Prostate gland (tissue), 2 donors: ENCODE measurements around the gene MAPKAPK3. TPM values are rescaled to one million over a fixed set of nuclear protein-coding genes. Genes with fewer than 3 reads are reported as not detected.

Experiments used
- DNase-seq: peaks from one replicate; pipeline ENCODE4 v3.0.0-alpha.2; 2019; ENCODE audit warnings: low spot score
- H3K27ac ChIP-seq, 2 donors: fragments of 200-600 bp; sonication (generic); 2 replicates each; pipeline ENCODE4 v1.5.1; 2017 to 2019
- H3K27me3 ChIP-seq: fragments of 200-600 bp; sonication (generic); replicated peaks from 2 replicates; pipeline ENCODE4 v1.5.1; 2019; ENCODE audit not compliant: insufficient read depth
- H3K36me3 ChIP-seq, 2 donors: fragments of 200-600 bp; sonication (generic); 1 replicate in 1 of 2; 2 replicates in 1 of 2; pipeline versions ENCODE4 v1.5.1 to v1.8.1; 2017 to 2019
- H3K4me1 ChIP-seq: fragments of 200-600 bp; sonication (generic); replicated peaks from 2 replicates; pipeline ENCODE4 v1.5.1; 2019
- H3K4me3 ChIP-seq, 2 donors: fragments of 200-600 bp; sonication (generic); 2 replicates each; pipeline ENCODE4 v1.5.1; 2017 to 2019
- H3K9me3 ChIP-seq: fragments of 200-600 bp; sonication (generic); 2 replicates; pipeline ENCODE4 v1.5.1; 2017
- POLR2A ChIP-seq: fragments of 450-650 bp; IDR thresholded peaks from one replicate; pipeline ENCODE4 v1.6.1; 2016; ENCODE audit warnings: antibody characterized with exemption, mild to moderate bottlenecking
- POLR2AphosphoS5 ChIP-seq: sonication (generic); formaldehyde crosslinking; IDR thresholded peaks from one replicate; pipeline ENCODE4 v1.6.1; 2017; ENCODE audit warnings: antibody characterized with exemption
- WGBS: methylation state at CpG from one replicate; pipeline ENCODE4 v1.1.5; 2018; 5-methylcytosine and 5-hydroxymethylcytosine counted together
- intact Hi-C: fragments of 100-400 bp; cut with DNase I; formaldehyde crosslinking; loops from one replicate; pipeline ENCODE4 v1.14.2; 2022
- total RNA-seq, 2 donors: library from RNA; depleted of rRNA; stranded (reverse); fragments of >200 nt; gene quantifications; one replicate each; pipeline ENCODE4 v1.1.0, GENCODE V29; 2016
- TF ChIP-seq, protein P1 (sequence below), 4 experiments: fragments of 200-600 bp in 2 of 4; fragments of 450-650 bp in 2 of 4; sonication (generic) in 2 of 4; IDR thresholded peaks; 1 replicate in 3 of 4; 2 replicates in 1 of 4; pipeline ENCODE4 v1.5.1; 2016 to 2019; ENCODE audit warnings: antibody characterized with exemption in 4 of 4, mild to moderate bottlenecking in 2 of 4, moderate library complexity in 2 of 4

Gene MAPKAPK3
- total RNA-seq, 2 donors from 2014 or later: 33.2 to 52.3 TPM

DNA sequence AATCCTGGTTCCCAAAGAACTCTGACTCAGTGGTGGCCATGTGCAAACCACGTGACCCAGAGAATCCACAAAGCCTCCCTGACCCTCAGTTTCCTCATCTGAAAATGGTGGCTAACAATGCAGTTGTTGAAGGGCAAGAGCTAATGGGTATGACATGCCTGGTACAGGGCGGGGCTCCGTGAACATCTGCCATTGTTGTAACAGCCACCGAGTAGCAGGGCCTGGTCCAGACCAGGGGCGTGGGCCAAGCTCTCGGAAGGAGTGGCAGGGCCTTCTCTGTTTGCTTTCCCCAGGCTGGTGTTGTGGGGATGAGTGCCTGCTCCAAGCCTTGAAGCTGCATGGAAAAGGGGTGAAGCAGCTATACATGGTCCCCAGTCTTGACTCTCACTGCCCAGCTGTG is 13.4 kb downstream of the MAPKAPK3 start:
- Histone ChIP-seq H3K27ac (no peak overlapping the region), H3K36me3 (no peaks in the 10 kb centered on the region), H3K27me3 (no peaks in the 10 kb centered on the region), H3K9me3 (no peaks in the 10 kb centered on the region), H3K4me3 (no peak overlapping the region), H3K4me1 (peaks cover 3% of the 10 kb centered on the region)
- intact Hi-C loops: no loop called here
- TF ChIP-seq POLR2AphosphoS5 (no peak), POLR2A (no peak)
- TF ChIP-seq, protein P1, sequence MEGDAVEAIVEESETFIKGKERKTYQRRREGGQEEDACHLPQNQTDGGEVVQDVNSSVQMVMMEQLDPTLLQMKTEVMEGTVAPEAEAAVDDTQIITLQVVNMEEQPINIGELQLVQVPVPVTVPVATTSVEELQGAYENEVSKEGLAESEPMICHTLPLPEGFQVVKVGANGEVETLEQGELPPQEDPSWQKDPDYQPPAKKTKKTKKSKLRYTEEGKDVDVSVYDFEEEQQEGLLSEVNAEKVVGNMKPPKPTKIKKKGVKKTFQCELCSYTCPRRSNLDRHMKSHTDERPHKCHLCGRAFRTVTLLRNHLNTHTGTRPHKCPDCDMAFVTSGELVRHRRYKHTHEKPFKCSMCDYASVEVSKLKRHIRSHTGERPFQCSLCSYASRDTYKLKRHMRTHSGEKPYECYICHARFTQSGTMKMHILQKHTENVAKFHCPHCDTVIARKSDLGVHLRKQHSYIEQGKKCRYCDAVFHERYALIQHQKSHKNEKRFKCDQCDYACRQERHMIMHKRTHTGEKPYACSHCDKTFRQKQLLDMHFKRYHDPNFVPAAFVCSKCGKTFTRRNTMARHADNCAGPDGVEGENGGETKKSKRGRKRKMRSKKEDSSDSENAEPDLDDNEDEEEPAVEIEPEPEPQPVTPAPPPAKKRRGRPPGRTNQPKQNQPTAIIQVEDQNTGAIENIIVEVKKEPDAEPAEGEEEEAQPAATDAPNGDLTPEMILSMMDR (IDR thresholded peaks at IDR 0.05): no peak
- 88% methylated on average over 6 of the region's 6 CpGs for WGBS
- DNase-seq: no peak

DNA sequence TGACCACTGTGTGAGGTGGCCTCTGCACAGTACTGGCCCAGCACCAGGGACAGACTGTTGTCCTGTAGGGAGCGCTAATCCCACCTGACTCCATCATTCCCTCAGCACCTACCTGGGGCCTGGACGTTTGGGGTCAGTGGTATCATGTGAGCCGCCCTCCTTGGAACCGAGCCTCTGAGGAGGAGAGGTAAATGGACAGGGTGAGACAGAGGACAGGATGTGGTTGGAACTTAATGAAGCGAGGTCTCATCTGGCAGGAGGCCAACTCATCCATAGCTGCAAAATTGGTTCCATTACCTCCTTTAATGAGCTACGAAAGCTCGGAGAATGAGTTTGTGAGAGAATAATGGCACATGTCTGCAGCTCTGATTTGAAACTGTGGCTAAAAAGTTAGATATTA is 13.9 kb downstream of the MAPKAPK3 start:
- Histone ChIP-seq H3K27ac (no peak overlapping the region), H3K4me1 (peaks cover 3% of the 10 kb centered on the region), H3K36me3 (no peaks in the 10 kb centered on the region), H3K9me3 (no peaks in the 10 kb centered on the region), H3K4me3 (no peak overlapping the region), H3K27me3 (no peaks in the 10 kb centered on the region)
- TF ChIP-seq POLR2A (no peak), POLR2AphosphoS5 (no peak)
- TF ChIP-seq, protein P1 (IDR thresholded peaks at IDR 0.05): no peak
- intact Hi-C loops: no loop called here
- DNase-seq: no peak
- WGBS: 69% methylated on average over 7 of the region's 7 CpGs

- no peaks in the 10 kb centered on the region for H3K27me3 ChIP-seq
- peaks cover 3% of the 10 kb centered on the region for H3K4me1 ChIP-seq
- no peaks in the 10 kb centered on the region for H3K36me3 ChIP-seq
- H3K4me3 ChIP-seq: no peak overlapping the region
- no peak overlapping the region for H3K27ac ChIP-seq
- intact Hi-C loops: no loop called here
- no peak for TF ChIP-seq POLR2A
- no peak for TF ChIP-seq POLR2AphosphoS5
- TF ChIP-seq, protein P1 (IDR thresholded peaks at IDR 0.05): no peak
- 19% methylated on average over 5 of the region's 5 CpGs for WGBS
- no peaks in the 10 kb centered on the region for H3K9me3 ChIP-seq
- DNase-seq: no peak
These were observed 15.5 kb downstream of the MAPKAPK3 start for GRCh38 chr3:50632450-50632849.

- Histone ChIP-seq H3K36me3 (no peaks in the 10 kb centered on the region), H3K27me3 (no peaks in the 10 kb centered on the region), H3K4me1 (peaks cover 3% of the 10 kb centered on the region), H3K9me3 (no peaks in the 10 kb centered on the region), H3K4me3 (no peak overlapping the region), H3K27ac (no peak overlapping the region)
- TF ChIP-seq POLR2AphosphoS5 (no peak), POLR2A (no peak)
- TF ChIP-seq, protein P1 (IDR thresholded peaks at IDR 0.05): no peak
- 84% methylated on average over 5 of the region's 5 CpGs for WGBS
- DNase-seq: no peak
- intact Hi-C loops: no loop called here
These were observed 16.4 kb downstream of the MAPKAPK3 start for GRCh38 chr3:50633230-50633790.

DNA sequence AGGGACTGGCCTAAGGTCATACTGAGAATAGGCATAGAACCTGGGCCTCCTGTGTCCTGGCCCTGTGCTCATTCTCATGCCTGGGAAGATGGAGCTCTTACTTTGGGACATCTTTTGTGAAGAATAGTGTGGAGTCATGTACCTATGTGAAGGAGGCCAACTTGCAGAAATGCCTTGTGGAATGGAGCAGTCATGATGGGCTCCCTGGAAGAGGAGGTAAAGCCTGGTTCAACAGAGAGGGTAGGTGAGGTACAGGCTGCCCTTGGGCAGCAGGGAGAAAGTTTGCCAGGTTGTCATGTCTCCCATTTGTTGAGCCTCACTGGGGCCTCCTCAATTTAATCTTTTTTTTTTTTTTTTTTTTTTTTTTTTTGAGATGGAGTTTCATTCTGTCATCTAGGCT is 18.1 kb downstream of the MAPKAPK3 start:
- DNase-seq: no peak
- TF ChIP-seq, protein P1 (IDR thresholded peaks at IDR 0.05): no peak
- TF ChIP-seq POLR2A (no peak), POLR2AphosphoS5 (no peak)
- intact Hi-C loops: no loop called here
- Histone ChIP-seq H3K27ac (no peak overlapping the region), H3K36me3 (no peaks in the 10 kb centered on the region), H3K9me3 (no peaks in the 10 kb centered on the region), H3K4me3 (no peak overlapping the region), H3K4me1 (peaks cover 3% of the 10 kb centered on the region), H3K27me3 (no peaks in the 10 kb centered on the region)
